ENCODE data around the gene UBE2QL1.

The UBE2QL1 gene

DNA sequence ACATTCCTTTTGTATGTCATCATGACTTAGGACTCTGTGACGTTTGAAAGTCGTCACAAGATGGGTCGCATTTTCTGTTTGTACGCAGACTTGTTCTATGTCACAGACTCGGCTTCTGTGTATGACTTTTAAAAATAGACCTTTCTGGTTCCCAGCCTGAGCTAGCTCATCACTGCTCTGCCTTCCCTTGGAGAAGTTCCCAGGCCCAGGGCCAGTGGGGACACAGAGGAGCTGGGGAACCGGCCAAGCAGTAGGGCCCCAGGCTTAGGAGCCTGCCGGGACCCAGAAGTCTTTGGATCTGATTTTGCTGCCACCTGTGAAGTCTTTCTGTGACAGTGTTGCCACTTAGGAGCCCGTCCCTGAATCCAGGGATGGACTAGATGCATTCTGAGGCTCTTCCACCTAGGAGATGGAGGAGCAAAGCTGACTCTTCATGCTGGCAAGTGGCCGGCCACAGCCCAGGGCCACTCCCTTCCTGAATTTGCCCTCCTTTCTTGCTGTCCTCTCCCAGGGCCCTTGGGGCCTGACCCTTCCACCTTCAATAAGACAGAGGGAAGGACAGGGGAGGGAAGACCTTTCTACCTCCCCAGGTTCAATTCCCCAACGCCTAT lies 18.1 kb upstream of the UBE2QL1 start:
- no peak for DNase-seq

DNA sequence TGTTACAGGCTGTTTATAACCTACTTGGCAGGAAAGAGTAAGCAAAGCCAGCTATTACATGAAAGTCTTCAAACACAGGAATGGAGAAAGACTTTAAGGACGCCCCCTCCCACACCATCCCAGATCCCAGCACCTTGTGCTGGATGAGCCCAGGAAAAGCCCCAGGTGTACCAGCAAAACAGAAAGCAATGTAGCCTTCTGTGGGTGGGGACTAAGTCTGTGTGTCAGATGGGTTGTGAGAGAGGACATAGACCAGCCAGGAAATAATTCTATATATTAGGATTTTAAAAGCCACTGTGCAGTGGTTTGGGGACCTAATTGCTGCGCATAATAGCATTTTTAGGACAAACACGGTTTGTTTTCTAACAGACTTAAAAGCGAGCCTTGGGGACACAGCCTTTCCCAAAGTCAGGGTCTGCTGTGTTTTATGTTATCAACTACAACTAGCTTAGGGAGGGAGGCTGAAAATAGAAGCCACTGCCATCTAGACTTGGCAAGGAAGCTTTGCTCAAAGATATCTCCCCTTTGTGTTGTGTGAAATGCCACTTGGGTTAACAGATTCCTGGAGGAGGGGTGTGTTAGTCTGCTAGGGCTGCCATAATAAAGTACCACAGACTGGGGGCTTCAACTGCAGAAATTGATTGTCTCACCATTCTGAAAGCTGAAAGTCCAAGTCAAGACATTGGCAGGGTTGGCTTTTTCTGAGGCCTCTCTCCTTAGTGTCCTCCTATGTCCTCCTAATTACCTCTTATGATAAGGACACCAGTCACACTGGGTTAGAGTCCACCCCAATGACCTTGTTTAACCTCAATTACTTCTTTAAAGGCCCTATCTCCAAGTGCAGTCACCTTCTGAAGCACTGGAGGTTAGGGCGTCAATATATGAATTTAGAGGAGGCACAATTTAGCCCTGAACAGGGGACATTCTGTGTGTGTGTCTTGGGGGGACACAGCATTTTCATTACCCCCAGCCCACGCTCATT lies 17.2 kb upstream of the UBE2QL1 start:
- no peak for DNase-seq

DNA sequence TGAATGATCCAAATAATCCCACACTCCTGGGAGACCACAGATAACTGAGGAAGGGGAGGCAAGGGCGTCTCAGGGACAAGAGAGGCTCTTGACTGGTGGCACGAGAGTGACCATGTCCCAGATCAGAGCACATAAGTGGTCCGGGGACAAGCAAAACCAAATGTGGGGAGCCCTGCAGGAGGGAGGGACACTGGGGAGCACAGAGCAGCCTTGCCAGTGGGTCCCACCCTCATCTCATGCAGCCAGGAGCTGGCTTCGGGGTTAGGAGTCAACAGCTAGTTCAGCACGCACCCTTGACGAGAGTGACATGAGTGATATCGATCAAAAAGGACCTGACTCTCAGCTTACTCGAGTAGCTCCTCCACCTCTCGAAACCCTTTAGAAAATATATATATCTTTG lies 16.5 kb upstream of the UBE2QL1 start:
- no peak for DNase-seq

DNA sequence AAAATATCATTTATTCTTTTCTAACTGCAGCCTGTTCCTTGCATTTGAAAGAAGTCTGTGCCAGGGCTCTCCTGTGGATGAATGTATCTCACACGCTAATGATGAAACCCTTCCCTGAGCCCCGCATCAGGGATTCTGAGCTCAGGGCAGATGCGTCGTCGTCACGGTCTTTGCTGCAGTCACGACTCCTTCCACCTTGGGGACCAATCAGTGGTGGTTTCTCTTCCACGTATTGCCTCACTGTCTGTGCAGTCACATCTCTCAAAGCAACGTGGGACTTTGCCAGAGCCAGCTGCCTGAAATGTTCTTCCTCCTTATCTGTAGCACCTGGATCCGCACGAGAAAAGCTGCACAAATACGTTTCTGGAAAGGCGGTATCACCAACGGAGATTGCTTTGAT lies 13.9 kb upstream of the UBE2QL1 start:
- no peak for DNase-seq

DNA sequence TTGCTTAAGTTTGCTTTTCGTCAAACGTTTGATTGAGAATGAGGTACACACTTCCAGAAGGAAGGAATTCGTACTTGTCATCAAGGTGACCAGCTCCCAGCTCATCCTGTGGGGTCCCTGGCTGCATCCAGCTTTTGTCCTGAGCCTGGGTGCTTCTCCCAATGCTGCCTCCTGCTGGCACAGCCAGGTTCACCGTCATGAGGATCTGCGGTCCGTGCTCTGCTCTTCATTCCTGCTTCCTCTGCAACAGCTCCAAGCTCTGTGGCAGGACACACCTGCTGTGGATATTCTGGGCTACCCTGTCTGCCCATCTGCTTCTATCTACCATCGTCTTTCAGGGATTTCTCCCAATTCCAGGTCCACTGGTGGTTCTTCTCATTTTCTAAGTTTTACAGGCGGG lies 13.3 kb upstream of the UBE2QL1 start:
- DNase-seq = no peak

- no peak for DNase-seq
Measured at GRCh38 chr5:6436715-6437331, 11.8 kb upstream of the UBE2QL1 start.

DNA sequence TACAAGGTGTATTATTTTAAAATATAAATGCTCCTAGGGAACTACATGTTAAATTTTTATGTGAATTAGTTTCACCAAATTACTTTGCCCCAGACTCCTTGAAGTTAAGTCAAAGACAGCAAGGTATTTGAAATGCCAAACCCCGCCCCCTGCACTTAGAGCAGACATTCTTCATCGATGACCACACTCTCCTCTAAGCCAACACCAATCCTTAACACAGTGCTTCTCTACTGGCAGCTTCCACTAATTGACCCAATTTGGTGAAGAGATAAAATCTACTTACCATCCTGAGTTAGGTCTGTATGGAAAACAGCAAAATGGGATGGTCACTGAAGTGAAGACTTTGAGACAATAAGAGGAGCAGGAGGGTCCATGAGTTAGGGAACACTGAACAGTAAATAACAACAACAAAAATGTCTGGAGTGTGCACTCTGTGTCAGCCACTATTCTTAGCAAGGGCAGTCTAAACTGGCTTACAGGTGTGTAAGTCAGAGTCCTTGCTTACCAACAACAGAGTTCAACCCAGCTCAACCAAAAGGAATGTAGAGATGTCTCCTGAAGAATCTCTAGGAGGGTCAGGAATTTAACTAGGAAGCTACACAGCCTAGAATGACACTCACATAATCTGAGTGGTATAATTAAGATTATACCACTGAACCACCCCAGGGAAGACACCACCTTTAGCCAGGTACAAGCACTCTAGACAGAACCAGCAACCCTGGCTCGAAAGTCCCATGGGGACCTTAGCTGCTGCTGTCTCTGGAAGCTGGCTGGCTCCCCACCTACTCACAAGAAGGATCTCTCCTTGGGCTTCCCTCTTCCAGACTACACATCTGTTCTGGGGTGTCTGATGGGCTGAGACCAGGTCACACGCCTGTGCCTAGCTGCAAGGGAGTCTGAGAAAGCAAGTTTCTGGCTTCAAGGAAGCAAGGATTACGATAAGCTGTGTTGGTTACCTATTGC lies 8.8 kb upstream of the UBE2QL1 start:
- DNase-seq = no peak

DNA sequence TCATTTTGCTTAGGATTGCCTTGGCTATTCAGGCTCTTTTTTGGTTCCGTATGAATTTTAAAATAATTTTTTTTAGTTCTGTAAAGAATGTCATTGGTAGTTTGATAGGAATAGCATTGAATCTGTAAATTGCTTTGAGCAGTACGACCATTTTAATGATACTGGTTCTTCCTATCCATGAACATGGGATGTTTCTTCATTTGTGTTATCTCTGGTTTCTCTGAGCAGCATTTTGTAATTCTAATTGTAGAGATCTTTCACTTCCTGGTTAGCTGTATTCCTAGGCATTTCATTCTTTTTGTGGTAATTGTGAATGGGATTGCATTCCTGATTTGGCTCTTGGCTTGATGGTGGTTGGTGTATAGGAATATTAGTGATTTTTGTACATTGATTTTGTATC lies 6.3 kb upstream of the UBE2QL1 start:
- DNase-seq = no peak

DNA sequence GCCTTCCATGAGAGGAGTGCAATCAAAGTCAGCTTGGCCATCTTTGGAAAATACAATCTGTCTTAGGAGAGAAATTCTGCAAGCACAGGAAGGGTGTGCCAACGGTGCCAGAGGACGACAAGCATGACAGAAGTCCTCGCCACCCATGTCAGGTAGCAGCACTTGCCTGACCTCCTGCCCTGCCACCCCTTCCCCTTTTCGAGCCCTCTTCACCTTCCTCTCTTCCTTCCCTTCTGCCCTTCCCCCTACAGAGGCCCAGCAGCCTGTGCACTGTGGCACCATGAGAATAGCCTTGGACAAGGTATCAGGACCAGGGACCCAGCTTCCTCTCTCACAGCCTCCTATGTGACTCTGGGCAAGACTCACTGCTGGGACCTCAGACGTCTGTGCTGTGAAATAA lies 5.3 kb upstream of the UBE2QL1 start:
- no peak for DNase-seq

- DNase-seq = no peak
Measured at GRCh38 chr5:6446042-6446441, 2.6 kb upstream of the UBE2QL1 start.

DNA sequence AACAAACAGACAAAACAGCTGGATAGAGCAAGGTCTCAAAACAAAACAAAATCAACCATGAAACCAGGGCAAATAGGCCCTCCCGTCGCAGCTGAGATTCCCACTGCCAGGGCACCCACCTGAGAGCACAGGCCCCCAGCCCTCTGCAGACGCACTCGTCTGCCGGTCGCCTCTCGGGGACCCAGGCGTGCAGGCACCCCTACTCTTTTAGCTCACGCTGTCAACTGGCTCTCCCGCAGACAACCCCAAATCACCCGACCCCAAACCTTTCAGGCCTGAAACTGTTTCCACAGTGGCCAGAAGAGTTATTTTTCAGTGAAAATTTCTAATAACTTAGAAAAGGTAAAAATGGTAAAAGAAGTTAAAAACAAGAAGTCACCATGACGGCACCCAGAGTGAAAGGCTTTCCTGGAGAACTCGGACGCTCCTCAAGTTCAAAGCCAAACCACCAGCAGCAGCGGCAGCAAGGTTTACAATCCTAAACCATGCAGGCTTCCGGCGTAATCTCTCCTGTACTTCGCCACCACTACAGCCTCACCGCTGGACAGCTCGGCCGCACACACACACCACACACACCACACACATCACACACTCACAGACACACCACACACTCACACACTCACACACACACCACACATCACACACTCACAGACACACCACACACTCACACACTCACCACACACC lies 1.9 kb upstream of the UBE2QL1 start:
- DNase-seq = no peak

- no peak for DNase-seq
Measured at GRCh38 chr5:6447384-6448140, 1.1 kb upstream of the UBE2QL1 start.

DNA sequence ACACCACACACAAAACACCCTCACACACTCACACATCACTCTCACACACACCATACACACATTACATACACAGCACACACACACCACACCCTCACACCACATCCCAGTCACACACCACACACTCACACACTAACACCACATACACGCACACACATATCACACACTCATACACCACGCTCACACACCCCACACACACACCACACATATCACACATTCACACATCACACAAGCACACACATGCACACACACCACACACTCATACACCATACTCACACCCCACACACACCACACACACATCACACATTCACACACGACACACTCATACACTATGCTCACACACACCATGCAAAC lies 543 bp upstream of the UBE2QL1 start:
- DNase-seq = no peak

- no peak for DNase-seq
Measured at GRCh38 chr5:6449465-6450158, 953 bp downstream of the UBE2QL1 start.

- no peak for DNase-seq
Measured at GRCh38 chr5:6450319-6450833, 1.7 kb downstream of the UBE2QL1 start.

DNA sequence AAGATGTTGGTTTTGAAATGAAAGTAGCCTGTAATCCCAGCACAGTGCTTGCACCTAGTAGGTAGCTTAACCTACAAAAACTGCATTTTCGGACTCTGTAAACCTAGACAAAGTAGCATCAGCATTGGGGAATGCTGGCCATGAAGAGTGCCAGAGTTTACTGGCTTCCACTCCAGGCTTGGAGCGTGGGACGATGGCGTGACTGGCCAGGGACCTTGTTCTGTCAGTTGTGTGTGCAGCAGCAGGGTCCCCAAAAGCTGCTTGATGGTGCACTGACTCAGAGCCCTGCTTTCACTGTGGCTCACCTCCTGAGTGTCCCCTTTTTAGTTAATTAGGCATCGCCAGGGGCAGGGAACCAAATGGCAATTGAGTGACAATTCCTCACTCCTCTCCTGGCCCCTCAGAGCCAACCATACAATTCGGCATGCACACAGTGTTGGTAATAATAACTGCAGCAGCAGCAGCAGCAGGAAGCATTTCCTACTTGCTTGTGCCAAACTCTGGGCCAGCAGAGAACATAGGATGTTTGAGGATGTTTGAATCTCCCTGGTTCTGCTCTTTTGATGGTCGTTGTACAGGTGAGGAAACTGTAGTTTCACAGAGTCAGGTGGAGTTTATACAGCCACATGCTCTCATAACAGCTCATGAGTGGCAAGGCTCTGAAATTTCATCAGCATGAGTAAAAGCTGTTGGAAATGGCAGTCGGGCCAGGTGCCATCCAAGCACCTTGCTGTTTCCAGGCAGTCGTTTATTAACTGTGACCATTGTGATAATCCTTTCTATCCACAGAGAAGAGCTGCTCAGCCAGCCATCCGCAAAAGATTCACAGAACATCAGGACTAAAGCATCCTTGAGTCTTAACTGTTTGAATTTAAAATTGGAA lies 4.2 kb downstream of the UBE2QL1 start:
- no peak for DNase-seq

DNA sequence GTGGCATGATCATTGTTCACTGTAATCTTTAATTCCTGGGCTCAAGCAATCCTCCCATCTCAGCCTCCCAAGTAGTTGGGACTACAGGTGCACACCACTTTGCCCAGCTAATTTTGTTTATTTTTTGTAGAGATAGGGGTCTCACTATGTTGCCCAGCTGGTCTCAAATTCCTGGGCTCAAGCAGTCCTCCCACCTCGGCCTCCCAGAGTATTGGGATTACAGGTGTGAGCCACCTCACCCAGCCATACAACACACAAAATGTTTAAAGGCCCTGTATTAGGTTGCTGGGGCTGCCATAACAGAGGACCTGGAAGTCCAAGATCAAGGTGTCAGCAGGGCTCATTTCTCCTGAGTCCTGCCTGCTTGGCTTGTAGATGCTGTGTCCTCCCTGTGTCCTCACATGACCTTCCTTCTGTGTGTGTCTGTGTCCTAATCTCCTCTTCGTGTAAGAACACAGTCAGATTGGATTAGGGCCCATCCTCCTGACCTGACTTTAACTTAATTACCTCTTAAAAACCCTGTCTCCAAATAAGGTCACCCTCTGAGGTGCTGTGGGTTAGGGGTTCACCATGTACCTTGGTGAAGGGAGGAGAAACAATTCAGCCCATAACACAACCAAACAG lies 5.4 kb downstream of the UBE2QL1 start:
- DNase-seq = no peak

DNA sequence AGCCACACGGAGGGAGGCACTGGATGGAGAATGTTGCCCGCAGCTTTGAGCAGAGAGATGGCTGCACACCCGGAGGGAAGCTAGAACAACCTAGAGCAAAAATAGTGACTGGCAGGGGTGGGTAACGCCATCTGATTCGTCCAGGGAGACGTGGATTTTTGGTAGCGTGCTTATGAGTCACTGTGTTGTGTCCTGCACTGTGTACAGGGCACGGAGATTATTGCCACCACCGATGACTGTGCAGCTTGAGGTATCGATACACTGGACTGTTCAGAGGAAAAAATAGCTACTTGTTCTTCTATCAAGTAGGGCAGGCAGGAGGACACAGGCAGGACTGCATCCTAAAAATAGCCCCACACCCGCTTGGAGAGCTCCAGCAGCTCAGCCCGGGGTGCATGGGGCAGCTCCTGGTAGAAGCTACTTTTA lies 6.0 kb downstream of the UBE2QL1 start:
- DNase-seq = no peak
